Ammon's horn (tissue), 1 donor: ENCODE results near the gene RILPL2.
"Not testable (repeated sequence)": the region's sequence is repeated elsewhere in the genome, so short reads cannot be mapped to it uniquely, and the experiment has no call there.

Source experiments
- DNase-seq: peaks from one replicate; pipeline ENCODE4 v3.0.0-alpha.2; 2016; ENCODE audit warnings: low spot score

Gene RILPL2

DNA sequence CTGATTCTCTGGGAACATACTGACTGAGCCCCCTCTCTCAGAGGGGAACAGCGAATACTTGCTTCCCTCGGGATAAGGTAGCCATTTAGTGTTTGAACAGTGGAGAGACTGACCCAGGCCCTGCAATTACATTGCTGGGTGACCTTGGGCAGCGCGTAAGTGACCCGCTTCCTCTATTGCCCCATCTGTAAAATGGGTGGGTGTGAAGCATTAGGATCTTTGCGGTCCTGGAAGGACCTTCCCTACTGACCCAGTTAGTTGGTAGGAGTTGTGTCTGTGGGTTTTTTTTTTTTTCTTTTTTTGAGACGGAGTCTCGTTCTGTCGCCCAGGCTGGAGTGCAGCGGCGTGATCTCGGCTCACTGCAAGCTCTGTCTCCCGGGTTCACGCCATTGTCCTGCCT, 53.8 kb downstream of the RILPL2 start:
- DNase-seq = no peak

DNA sequence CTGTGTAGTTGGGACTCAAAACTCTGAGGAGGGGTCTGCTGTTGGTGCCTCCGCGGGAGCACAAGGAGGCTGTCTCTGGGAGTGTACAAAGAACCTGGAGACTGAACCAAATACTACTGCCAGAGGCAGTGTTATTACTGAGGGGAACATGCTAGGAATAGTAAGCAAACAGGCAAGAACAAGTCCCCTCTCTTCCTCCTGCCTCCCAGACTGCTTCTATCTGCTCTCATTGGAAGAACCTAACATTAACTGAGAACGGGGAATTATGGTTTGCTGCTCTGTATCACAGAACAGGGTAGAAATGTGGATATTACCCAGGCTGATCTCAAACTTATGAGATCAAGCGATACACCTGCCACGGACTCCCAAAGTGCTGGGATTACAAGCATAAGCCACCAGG, 57.1 kb downstream of the RILPL2 start:
- no peak for DNase-seq

DNA sequence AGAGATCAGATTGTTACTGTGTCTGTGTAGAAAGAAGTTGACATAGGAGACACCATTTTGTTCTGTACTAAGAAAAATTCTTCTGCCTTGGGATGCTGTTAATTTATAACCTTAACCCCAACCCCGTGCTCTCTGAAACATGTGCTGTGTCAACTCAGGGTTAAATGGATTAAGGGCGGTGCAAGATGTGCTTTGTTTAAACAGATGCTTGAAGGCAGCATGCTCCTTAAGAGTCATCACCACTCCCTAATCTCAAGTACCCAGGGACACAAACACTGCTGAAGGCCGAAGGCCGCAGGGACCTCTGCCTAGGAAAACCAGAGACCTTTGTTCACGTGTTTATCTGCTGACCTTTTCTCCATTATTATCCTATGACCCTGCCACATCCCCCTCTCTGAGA, 64.1 kb downstream of the RILPL2 start:
- DNase-seq = not testable (repeated sequence)

DNA sequence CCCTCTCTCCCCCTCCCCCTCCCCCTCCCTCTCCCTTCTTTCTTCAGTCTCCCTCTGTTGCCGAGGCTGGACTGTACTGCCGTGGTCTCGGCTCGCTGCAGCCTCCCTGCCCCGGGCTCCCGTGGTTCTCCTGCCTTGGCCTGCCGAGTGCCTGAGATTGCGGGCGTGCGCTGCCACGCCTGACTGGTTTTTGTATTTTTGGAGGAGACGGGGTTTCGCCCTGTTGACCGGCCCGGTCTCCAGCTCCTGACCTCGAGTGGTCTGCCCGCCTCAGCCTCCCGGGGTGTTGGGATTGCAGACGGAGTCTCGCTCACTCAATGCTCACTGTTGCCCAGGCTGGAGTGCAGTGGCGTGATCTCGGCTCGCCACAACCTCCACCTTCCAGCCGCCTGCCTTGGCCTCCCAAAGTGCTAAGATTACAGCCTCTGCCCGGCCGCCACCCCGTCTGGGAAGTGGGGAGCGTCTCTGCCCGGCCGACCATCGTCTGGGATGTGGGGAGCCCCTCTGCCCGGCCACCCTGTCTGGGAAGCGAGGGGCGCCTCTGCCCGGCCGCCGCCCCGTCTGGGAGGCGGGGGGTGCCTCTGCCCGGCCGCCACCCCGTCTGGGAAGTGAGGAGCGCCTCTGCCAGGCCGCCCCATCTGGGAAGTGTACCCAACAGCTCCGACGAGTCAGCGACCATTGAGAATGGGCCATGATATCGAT, 64.7 kb downstream of the RILPL2 start:
- not testable (repeated sequence) for DNase-seq

- no peak for DNase-seq
Measured at GRCh38 chr12:123369229-123369628, 67.3 kb downstream of the RILPL2 start.

GRCh38 chr12:123368431-123368830, 68.1 kb downstream of the RILPL2 start:
- not testable (repeated sequence) for DNase-seq

- DNase-seq = no peak
Measured at GRCh38 chr12:123367511-123367910, 69.0 kb downstream of the RILPL2 start.
